Ectodermal cell (in vitro differentiated cells): Measurements from ENCODE around the gene ANKRD37.
"Not testable (repeated sequence)": the region's sequence is repeated elsewhere in the genome, so short reads cannot be mapped to it uniquely, and the experiment has no call there.

Experiments used
- H3K27ac ChIP-seq: 2 replicates; pipeline ENCODE4 v1.7.0; 2013; ENCODE audit warnings: mild to moderate bottlenecking, low read depth, low read length; ENCODE audit not compliant: insufficient read depth, poor library complexity, severe bottlenecking
- H3K27me3 ChIP-seq: 2 replicates; pipeline ENCODE4 v1.7.0; 2013; ENCODE audit warnings: mild to moderate bottlenecking, low read length; ENCODE audit not compliant: insufficient read depth, control insufficient read depth, poor library complexity, severe bottlenecking
- H3K36me3 ChIP-seq: one replicate; pipeline ENCODE4 v1.7.0; 2013; ENCODE audit warnings: low read length; ENCODE audit not compliant: control insufficient read depth, insufficient read depth
- H3K4me1 ChIP-seq: one replicate; pipeline ENCODE4 v1.7.0; 2013; ENCODE audit warnings: low read length; ENCODE audit not compliant: control insufficient read depth, insufficient read depth
- H3K4me3 ChIP-seq: 2 replicates; pipeline ENCODE4 v1.7.0; 2013; ENCODE audit warnings: low read depth, low read length, control low read depth; ENCODE audit not compliant: insufficient read depth
- H3K9me3 ChIP-seq: 2 replicates; pipeline ENCODE4 v1.7.0; 2013; ENCODE audit warnings: mild to moderate bottlenecking, low read length, moderate library complexity; ENCODE audit not compliant: control insufficient read depth
- WGBS, 2 experiments: methylation state at CpG; one replicate each; pipeline ENCODE4 v1.1.7; 2013; ENCODE audit warnings: missing lambda C conversion rate in 2 of 2; 5-methylcytosine and 5-hydroxymethylcytosine counted together

The ANKRD37 gene

DNA sequence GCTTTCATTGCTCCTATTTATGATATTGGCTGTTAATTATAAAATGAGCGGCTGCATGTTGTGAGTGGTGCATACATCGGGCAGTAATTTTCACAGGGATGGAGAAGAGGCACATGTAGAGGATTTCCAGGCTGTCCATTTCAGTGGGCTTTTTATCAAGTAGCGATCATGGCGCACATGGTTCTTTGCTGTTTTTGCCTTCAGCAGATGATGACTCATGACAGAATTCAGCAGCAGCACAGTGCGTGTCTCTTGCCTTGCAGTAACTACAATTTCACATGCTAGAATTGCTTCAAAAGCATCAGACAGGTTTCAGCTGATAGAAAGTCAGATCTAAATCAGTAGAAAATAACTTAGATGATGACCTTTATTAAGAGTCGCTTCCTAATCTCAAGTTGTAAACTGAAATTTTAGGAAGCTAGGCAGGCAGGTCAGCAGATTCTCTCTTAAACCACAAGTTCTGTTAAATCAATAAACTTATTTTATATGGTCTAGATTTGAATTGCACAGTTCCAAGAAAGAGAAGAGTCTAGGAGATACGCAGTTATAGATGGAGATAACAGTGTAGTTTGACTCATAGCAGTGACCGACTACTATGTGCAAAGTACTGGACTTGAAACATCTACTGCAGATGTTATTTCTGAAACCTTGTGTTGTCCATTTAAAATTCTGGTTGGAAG lies 36.7 kb upstream of the ANKRD37 start:
- Histone ChIP-seq H3K4me3 (no peak overlapping the region), H3K27me3 (no peaks in the 10 kb centered on the region), H3K27ac (no peak overlapping the region), H3K9me3 (no peaks in the 10 kb centered on the region), H3K36me3 (peaks cover 3% of the 10 kb centered on the region), H3K4me1 (no peaks in the 10 kb centered on the region)
- WGBS, 2 experiments: 94 to 95% methylated on average over 8 of the region's 8 CpGs

DNA sequence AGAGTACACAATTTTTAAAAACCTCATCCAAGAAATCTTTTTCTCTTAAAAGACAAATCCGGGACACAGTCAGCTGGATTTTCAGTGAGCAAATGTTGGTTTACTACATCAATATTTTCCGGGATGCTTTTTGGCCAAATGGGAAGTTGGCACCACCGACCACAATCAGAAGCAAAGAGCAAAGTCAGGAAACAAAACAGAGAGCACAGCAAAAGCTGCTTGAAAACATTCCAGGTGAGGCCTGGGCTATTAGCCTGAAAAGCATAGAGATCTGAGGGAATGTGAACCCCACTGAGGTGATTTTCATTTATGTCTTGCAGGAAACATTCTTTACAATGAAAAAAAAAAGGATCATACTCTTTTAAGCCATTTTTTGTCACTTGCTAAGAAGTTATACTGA lies 34.8 kb upstream of the ANKRD37 start:
- H3K4me3 ChIP-seq: no peak overlapping the region
- H3K36me3 ChIP-seq: peaks cover 3% of the 10 kb centered on the region
- H3K9me3 ChIP-seq: no peaks in the 10 kb centered on the region
- no peaks in the 10 kb centered on the region for H3K27me3 ChIP-seq
- WGBS, 2 experiments: 95 to 96% methylated on average over 3 of the region's 3 CpGs
- no peaks in the 10 kb centered on the region for H3K4me1 ChIP-seq
- H3K27ac ChIP-seq: no peak overlapping the region

DNA sequence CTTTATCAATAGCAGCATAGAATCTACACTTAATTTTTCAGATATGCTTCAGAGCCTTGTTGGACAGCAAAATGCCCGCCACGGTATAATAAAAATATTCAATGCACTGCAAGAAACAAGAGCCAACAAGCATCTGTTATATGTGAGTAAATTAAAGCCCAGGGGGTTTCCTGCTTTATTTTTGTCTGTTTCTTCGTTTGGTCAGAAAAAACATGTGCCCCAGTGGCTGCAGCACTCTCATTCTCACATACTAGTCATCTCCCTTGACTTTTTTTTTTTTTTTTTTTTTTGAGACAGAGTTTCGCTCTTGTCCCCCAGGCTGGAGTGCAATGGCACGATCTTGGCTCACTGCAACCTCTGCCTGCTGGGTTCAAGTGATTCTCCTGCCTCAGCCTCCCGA lies 34.1 kb upstream of the ANKRD37 start:
- not testable (repeated sequence) for H3K4me1 ChIP-seq

DNA sequence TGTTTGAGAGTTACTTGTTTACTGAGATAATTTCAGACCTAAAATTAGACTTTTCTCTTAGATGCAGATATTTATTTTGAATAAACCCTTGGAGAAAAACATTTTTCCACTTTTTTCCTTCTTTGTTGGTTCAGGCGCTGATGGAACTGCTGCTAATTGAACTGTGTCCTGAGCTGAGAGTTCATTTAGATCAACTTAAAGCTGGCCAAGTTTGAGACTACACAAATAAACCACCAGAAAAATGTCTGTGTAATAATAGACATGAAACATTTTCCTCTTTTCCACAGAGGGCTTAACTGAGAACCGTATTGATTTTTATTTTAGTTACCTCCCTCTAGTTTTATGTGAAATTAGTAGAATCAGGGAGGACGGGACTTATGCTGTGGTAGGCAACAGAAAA lies 33.4 kb upstream of the ANKRD37 start:
- 81 to 100% methylated on average over 1 of the region's 3 CpGs for WGBS, 2 experiments
- no peak overlapping the region for H3K27ac ChIP-seq
- no peaks in the 10 kb centered on the region for H3K9me3 ChIP-seq
- no peaks in the 10 kb centered on the region for H3K27me3 ChIP-seq
- no peaks in the 10 kb centered on the region for H3K4me1 ChIP-seq
- peaks cover 3% of the 10 kb centered on the region for H3K36me3 ChIP-seq
- no peak overlapping the region for H3K4me3 ChIP-seq

More for the DNA sequence above, 34.1 kb upstream of the ANKRD37 start:
- H3K27me3 ChIP-seq, H3K27ac ChIP-seq, H3K9me3 ChIP-seq, H3K4me3 ChIP-seq, H3K36me3 ChIP-seq: not testable (repeated sequence)
- WGBS, 2 experiments: 95 to 96% methylated on average over 6 of the region's 6 CpGs

DNA sequence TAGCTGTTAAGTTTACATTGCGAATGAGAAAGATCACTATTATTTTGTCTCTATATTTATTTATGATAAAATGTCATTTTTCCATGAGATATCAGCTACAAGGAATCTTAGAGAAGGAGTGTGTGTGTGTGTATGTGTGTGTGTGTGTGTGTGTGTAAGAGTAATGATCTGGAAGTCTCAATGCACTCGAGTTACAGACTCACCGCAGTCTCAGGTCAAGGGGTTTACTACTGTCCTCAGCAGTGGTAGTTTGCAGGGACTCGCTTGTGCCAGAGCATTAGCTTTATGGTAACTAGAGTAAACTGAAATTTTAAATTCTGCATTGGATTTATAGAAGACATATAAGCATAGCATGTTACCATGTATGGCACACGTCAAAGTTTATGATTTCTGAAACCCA lies 31.8 kb upstream of the ANKRD37 start:
- Histone ChIP-seq H3K36me3 (peaks cover 3% of the 10 kb centered on the region), H3K27me3 (no peaks in the 10 kb centered on the region), H3K9me3 (no peaks in the 10 kb centered on the region), H3K27ac (no peak overlapping the region), H3K4me3 (no peak overlapping the region), H3K4me1 (no peaks in the 10 kb centered on the region)
- WGBS, 2 experiments: 92 to 93% methylated on average over 4 of the region's 5 CpGs

DNA sequence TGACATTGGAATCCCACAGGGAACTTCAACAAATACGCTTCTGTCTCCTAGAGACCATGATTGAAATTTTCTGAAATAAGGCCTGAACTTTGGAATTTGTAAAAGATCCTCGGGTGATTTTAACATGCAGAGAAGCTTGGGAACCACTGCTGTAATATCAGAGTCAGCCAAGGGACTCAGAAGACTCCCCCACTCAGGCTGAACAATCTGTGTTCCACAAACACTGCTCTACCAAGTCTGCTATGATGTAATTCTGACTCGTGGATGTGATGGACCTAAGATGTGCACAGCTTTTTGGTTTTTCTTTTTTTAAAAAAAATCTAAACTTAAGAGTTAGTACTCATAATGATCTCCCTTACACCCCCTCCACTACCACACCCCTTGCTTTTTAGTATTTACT lies 26.9 kb upstream of the ANKRD37 start:
- Histone ChIP-seq H3K9me3 (no peaks in the 10 kb centered on the region), H3K27me3 (no peaks in the 10 kb centered on the region), H3K4me1 (no peaks in the 10 kb centered on the region), H3K27ac (no peak overlapping the region), H3K36me3 (no peaks in the 10 kb centered on the region), H3K4me3 (no peak overlapping the region)
- 87 to 90% methylated on average over 2 to 3 of the region's 3 CpGs for WGBS, 2 experiments

DNA sequence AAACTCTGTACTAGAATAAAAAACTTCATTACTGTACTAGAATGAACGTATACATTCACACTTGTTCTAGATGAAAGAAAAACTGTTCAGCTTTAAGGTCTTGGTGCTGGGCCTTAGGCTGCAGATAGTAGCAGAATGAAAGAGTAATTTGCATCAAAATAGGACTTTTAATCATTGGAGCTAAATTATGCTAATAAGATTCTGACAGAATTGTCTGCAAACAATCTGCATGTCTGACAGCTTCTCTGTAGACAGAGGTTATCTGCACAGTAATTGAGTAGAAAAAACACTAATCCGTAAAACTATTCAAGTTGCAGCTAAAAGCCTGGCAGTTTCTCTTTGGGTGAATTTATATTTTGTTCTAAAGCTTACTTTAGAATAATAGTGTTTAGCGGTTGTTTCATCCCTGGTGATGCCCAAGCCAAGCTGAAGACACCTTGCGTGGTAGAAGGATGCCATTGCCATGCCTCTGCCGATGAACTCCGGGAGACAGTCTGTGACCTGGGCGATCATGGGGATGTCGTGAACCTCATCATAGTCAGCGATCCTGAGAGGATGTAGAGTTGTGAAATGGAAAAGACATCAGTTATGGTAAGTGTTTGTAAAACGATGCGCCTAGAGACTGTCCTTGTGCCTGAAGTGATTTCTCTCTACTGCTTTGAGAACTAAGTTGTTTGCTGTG lies 26.2 kb upstream of the ANKRD37 start:
- no peaks in the 10 kb centered on the region for H3K9me3 ChIP-seq
- no peaks in the 10 kb centered on the region for H3K27me3 ChIP-seq
- no peak overlapping the region for H3K27ac ChIP-seq
- 91 to 97% methylated on average over 11 of the region's 11 CpGs for WGBS, 2 experiments
- H3K4me1 ChIP-seq: no peaks in the 10 kb centered on the region
- H3K4me3 ChIP-seq: no peak overlapping the region
- no peaks in the 10 kb centered on the region for H3K36me3 ChIP-seq

DNA sequence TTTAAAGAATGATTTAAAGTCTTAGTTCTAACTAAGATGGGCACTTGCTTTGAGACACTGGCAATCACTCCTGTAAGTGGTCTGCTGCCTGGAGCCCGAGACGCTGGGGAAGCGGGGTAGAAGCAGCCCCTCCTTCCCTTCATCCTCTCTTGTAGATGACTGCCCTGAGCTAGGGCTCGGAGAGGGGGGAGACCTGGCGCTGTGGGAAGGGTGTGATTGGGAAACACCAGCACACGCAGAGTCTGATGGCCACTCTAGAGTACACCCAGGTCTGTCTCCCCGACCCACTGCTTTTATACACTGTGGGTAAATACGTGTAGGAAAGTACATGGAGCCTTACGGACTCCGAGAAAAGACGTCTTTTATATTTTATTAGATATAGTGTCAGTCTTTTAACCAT lies 24.9 kb upstream of the ANKRD37 start:
- no peak overlapping the region for H3K4me3 ChIP-seq
- no peaks in the 10 kb centered on the region for H3K4me1 ChIP-seq
- WGBS, 2 experiments: 94 to 95% methylated on average over 9 to 11 of the region's 11 CpGs

DNA sequence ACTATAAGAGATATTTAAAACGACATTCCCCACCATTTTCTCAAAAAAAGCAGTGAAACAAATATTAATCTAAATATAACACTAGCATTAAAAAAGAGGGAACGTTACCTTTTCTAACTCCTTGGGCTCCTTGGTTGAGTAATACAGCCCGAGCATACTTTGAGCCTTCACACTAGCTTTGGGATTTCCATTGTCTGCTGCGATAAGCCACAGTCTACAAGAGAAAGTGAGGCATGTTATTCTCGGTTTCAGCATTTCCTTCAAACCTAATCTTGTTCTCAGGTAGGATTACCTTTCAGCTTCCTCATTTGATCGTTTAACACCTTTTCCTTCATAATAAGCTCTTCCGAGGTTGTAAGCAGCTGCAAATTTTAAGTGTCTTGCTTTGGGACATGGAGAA lies 22.6 kb upstream of the ANKRD37 start:
- Histone ChIP-seq H3K36me3 (no peaks in the 10 kb centered on the region), H3K27me3 (no peaks in the 10 kb centered on the region), H3K4me1 (no peaks in the 10 kb centered on the region), H3K27ac (no peak overlapping the region), H3K9me3 (no peaks in the 10 kb centered on the region), H3K4me3 (no peak overlapping the region)
- 91 to 94% methylated on average over 6 to 7 of the region's 7 CpGs for WGBS, 2 experiments

More for the DNA sequence above, 24.9 kb upstream of the ANKRD37 start:
- Histone ChIP-seq H3K27ac (no peak overlapping the region), H3K36me3 (no peaks in the 10 kb centered on the region), H3K9me3 (no peaks in the 10 kb centered on the region), H3K27me3 (no peaks in the 10 kb centered on the region)

DNA sequence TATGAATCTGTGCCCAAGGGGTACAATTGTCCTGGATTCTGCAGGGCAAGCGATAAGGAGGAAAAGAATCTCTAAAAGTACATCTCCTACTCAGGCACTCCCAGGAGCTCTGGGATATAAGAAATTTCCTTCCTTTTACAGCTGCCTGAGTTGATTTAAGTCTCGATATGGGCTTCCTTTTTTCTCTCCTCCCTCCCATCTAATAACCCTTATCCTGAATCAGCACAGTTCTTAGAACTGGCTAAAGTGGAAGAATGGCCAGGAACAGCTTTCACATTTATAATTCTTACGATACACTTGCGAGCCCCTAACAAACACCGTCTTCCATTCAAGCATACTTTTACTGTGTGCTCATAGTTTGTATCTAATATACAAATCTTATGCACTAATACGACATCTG lies 22.1 kb upstream of the ANKRD37 start:
- H3K27me3 ChIP-seq: no peaks in the 10 kb centered on the region
- no peak overlapping the region for H3K27ac ChIP-seq
- no peaks in the 10 kb centered on the region for H3K36me3 ChIP-seq
- no peak overlapping the region for H3K4me3 ChIP-seq
- no peaks in the 10 kb centered on the region for H3K4me1 ChIP-seq
- H3K9me3 ChIP-seq: no peaks in the 10 kb centered on the region
- 97 to 99% methylated on average over 6 of the region's 6 CpGs for WGBS, 2 experiments
